HG02623 (cell line): ENCODE data around the gene BACH2.

ENCODE experiments used
- ATAC-seq: cut with Tn5 transposase; IDR thresholded peaks from one replicate; pipeline ENCODE4 v1.9.1; 2021; ENCODE audit warnings: moderate library complexity; ENCODE audit not compliant: unreplicated experiment

BACH2 gene

DNA sequence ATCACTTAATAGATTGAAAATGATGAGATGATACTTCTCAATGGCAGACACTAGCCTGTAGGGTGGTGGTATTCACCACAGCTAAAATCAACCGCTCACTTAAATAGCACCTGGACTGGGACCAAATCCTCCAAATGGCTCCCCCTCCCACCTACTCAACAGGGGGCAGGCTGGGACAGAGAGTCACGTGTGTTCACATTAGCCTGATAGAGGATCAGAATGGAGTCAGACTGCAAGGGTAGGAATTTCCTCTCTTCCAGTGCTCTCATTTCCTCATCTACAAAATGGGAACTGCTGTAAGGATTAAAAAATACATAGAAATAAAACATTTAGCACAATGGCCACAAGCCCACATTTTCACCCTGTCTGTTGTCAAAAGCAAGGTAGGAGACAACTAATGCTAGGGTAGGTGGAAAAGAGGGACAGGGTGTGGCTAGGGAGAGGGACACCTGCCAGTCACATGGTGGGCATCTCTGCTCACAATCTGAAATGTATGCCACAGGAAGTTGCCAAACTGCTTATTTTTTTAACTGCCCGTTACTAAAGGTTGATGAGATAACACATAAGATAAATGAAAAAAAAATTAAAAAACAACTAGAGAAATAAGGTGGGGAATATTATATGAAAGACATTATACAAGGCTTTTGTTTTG lies 55.3 kb downstream of the BACH2 start:
- ATAC-seq, result no peak

GRCh38 chr6:90238496-90239266 lies 58.0 kb downstream of the BACH2 start:
- no peak for ATAC-seq

- ATAC-seq, result no peak
Observed at GRCh38 chr6:90237350-90237990, 59.2 kb downstream of the BACH2 start.

DNA sequence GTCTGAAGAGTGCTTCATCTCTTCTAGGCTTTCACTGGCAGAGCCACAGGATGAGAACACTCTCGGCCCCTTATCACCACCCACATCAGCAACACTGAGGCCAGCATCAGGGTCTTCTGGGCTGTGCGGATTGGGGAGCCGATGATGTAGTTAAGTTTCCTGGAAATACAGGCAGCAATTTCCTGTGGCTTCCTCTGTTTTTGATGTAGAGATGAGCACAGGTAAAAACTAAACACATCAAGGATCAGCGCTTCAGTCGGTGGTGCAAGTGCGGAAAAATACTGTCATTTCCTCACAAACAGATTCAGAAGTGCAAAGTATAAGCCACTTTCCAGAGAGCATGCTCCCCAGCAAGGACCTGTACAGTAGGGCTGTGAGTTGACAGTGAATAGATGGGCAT lies 62.6 kb downstream of the BACH2 start:
- ATAC-seq, result no peak

- ATAC-seq, result no peak
Observed at GRCh38 chr6:90233213-90233612, 63.4 kb downstream of the BACH2 start.

GRCh38 chr6:90231798-90232197 lies 64.8 kb downstream of the BACH2 start:
- ATAC-seq, result no peak

DNA sequence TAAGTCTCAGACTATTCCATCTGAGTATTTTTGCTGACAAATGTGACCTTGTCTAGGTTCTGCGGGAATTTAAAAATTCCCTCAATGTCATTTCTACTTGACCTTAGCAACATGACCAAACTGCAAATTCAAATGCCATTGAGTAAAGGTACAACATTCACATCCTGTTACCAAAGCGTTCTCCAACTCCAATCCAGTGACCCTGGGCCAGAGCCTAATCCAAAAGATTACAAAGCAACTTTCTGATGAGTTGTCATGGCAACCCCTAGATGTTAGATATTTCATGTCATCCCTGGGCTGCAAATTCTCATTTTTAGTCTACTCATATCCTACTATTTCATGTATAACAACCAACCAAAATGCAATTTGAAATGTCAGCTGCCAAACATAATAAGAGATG lies 65.3 kb downstream of the BACH2 start:
- ATAC-seq, result no peak

DNA sequence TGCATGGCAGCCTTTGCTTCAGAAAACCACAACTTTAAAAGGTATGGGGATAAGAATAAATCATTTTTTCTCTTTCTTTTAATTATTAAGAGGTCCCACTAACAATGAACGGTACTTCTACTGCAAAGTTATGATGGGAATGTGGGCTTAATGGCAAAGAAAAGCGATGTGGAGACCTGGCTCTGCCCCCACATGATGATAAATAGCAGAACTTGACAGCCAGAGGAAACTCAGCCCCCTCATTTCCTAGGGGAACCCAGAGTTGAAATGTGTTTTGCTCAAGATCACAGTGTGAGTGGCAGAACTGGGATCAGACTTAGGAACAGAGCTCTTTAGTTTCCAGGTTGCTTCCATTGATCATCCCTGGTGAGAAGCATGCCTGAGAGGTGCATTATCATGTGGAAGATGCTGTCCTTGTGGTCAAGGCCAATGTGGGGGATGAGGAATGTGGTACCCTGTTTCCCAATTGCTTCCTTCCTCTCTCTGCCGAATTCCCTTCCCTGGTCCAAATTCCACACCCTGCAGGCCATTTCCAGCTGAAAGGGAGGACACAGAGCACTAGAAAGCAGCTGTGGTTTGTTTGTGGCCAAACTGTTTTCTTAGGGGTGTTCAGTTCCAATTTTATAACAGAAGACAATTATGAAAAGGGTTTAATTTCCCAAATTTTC lies 66.0 kb downstream of the BACH2 start:
- no peak for ATAC-seq

GRCh38 chr6:90229331-90230010 lies 67.2 kb downstream of the BACH2 start:
- no peak for ATAC-seq

GRCh38 chr6:90227673-90228072 lies 69.0 kb downstream of the BACH2 start:
- ATAC-seq, result no peak

DNA sequence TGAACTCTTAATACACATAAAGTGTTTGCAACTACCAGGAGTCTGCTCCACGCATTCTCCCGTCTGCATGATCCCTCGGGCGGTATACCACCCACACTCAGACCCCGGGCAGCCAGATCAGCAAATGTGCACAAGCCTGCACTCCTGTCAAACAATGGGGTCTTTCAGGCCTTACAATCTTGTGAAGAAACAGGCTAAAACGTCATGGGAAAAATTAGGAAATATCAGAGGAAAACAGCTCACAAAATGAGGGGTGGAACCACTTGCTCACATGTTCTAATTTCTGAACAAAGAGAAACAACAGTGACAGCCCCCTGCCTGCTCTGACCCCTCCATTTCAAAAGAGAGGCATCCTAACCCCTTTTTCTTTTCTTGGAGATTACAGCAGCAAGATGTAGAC lies 69.4 kb downstream of the BACH2 start:
- no peak for ATAC-seq

DNA sequence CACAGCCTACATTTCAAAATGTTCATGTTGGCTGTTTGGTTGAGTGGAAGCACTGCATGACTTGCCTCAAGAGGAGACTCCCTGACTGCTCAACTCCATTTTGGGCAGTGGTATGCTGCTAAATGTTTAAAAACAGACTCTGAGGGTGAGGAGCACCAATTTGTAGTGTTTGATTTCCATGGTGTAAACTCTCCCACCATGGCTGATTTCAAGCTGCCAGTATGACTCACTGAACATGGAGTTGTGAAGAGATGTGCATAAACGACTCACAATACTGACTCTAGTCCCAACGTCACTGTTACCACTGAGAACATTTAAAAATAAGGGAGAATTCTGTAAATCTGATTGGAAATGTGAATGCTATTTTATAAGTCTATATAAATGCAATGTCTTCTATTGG lies 70.4 kb downstream of the BACH2 start:
- no peak for ATAC-seq

GRCh38 chr6:90224196-90224595 lies 72.4 kb downstream of the BACH2 start:
- no peak for ATAC-seq

- no peak for ATAC-seq
Observed at GRCh38 chr6:90222724-90223198, 73.9 kb downstream of the BACH2 start.

DNA sequence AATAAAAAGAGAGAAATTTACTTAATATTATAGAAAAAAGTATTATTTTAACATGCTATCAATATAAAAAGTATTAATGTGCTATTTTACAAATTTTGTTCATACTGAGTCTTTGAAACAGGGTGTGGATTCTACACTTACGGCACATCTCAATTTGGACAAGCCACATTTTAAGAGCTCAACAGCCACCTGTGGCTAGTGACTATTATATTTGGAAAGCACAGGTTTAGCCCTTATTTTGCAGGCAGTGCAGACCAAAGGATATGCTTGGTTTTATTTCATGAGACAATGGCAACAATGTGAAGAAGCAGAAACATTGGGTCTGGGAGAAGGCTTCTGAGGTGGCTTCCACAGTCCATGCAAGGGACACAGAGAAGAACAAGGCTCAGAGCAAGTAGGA lies 74.6 kb downstream of the BACH2 start:
- no peak for ATAC-seq

- ATAC-seq, result no peak
Observed at GRCh38 chr6:90221403-90221802, 75.2 kb downstream of the BACH2 start.

DNA sequence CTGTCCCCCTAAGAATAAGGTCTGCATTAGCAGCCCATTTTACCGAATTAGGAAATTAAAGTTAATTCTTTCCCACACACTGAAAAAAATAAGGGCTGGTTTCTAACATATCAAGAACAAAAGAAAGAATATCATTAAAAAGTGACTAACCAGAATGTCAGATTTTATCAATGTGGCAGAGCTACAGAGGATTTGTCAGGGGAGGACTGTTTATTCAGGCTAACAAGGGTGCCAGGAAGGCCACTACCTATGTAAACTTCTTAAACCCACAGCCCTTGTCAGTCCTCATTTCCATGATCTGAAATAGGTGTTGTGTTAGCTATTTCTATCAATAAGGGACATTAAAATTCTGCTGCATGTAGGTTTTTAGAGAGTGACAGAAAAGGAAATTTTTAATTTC lies 76.4 kb downstream of the BACH2 start:
- ATAC-seq, result no peak

- ATAC-seq, result no peak
Observed at GRCh38 chr6:90219209-90219985, 77.2 kb downstream of the BACH2 start.

- ATAC-seq, result no peak
Observed at GRCh38 chr6:90218959-90219208, 77.8 kb downstream of the BACH2 start.

GRCh38 chr6:90217506-90218127 lies 79.0 kb downstream of the BACH2 start:
- ATAC-seq, result no peak
